GM13977 (cell line): ENCODE results near the gene C8A.

Source experiments
- DNase-seq: peaks from one replicate; pipeline ENCODE4 v3.0.0; 2012; ENCODE audit warnings: low spot score
- in situ Hi-C: fragments of 300-500 bp; cut with MboI; formaldehyde crosslinking; loops from one replicate; pipeline ENCODE4 v1.12.0; 2022; ENCODE audit warnings: low sequenced_read_pairs, low pct_unique_long_range_greater_than_20kb, mixed read lengths, inconsistent platforms; ENCODE audit not compliant: unreplicated experiment
- TF ChIP-seq, protein P1 (sequence below): IDR thresholded peaks from 2 replicates; pipeline ENCODE4 v1.5.1; 2012; ENCODE audit warnings: mild to moderate bottlenecking, control low read depth; ENCODE audit not compliant: insufficient read depth; ENCODE audit errors: extremely low read depth, missing control alignments

C8A gene

DNA sequence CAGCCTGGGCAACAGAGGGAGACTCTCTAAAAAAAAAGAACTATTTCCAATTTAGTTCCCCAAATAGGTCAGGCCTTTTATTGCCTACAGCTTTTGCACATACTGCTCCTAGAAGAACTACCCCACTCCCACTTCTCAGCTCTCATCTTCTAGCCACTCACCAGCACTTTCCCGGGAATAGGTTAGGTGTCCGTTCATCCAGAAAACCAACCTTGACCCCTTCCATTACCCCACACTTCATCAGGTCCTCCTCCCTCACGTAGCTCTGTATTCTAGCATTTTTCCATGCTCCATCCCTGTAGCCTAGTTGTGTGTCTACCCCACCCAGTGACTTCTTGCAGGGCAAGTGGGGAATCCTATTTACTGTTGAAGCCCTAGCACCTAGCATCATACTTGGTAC is 68.6 kb downstream of the C8A start:
- in situ Hi-C loops, result no loop called here
- TF ChIP-seq, protein P1, sequence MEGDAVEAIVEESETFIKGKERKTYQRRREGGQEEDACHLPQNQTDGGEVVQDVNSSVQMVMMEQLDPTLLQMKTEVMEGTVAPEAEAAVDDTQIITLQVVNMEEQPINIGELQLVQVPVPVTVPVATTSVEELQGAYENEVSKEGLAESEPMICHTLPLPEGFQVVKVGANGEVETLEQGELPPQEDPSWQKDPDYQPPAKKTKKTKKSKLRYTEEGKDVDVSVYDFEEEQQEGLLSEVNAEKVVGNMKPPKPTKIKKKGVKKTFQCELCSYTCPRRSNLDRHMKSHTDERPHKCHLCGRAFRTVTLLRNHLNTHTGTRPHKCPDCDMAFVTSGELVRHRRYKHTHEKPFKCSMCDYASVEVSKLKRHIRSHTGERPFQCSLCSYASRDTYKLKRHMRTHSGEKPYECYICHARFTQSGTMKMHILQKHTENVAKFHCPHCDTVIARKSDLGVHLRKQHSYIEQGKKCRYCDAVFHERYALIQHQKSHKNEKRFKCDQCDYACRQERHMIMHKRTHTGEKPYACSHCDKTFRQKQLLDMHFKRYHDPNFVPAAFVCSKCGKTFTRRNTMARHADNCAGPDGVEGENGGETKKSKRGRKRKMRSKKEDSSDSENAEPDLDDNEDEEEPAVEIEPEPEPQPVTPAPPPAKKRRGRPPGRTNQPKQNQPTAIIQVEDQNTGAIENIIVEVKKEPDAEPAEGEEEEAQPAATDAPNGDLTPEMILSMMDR, result no peak
- no peak for DNase-seq

DNA sequence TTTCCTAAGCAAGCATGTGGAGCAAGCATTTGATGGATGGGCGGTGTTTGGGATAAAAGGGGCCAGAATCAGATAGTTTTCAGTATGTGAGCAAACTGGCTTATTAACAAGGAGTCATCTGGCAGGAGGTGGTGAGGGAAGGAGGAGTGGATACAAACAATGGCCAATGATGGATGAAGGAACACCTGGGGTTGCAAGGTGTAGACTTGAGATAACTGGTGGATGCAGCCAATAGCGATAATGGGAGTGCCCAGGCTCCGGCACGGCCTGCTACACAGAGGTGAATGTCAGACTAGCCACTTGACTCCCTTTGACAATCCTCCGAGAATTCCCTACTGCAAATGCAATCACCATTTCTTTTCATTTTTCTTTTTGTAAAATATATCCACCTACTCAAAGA is 69.5 kb downstream of the C8A start:
- no peak for DNase-seq
- TF ChIP-seq, protein P1, result no peak
- in situ Hi-C loops, result no loop called here

DNA sequence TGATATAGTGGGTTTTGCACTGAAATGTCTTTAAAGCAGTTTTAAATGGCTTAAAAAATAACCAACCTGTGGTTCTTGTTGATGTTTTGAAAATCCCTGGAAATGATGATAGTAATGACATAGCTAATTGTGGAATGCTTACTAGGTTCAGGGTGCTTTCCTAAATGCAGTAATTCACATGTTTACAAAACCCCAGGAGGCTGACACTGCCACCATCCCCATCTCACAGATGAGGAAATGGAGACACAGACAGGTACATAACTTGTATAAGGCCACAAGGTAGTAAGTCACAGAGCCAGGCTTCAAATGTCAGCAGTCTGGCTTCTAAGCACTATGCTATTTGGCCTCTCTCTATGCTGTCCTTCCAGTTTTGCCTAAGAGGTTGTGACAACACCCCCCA is 70.6 kb downstream of the C8A start:
- in situ Hi-C loops, result no loop called here
- no peak for DNase-seq
- TF ChIP-seq, protein P1, result no peak

DNA sequence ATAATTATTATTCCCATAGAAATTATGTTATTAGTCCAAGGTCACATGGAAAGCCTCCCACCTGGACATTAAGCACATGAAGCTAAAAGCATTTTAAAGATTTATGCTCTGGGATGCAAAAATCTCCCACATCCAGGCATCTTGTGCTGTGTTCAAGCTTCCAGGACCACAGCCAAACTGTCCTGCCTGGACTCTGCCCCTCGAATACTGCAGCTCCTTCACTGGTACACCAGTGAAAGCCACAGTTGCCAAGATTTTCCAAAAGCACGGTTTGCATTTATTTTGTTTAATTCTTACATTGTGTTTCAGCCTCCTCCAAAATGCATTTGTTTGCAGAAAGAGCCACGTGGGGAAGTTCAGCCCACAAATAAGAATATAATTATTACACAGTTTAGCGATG is 72.6 kb downstream of the C8A start:
- in situ Hi-C loops, result no loop called here

DNA sequence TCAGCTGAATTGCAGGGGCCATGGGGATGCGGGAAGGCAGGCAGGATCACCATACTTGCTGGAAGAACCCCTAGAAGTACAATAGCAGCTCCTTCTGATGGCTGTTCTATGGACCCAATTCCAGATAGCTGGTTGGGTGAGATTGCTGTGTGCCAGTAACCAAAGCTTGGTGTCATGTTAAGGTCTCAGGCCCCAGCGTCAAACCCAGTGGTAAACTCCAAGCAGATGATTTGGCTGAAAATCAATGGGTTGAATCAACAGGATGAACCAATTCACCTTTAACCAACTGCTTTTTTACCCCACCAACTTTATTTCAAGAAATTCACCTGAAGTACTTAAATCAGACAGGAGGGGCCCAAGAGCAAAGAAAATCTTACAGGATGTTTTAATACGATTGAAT is 73.4 kb downstream of the C8A start:
- TF ChIP-seq, protein P1, result no peak
- no peak for DNase-seq
- in situ Hi-C loops, result no loop called here

More for the DNA sequence above, 72.6 kb downstream of the C8A start:
- TF ChIP-seq, protein P1, result no peak
- DNase-seq, result no peak

DNA sequence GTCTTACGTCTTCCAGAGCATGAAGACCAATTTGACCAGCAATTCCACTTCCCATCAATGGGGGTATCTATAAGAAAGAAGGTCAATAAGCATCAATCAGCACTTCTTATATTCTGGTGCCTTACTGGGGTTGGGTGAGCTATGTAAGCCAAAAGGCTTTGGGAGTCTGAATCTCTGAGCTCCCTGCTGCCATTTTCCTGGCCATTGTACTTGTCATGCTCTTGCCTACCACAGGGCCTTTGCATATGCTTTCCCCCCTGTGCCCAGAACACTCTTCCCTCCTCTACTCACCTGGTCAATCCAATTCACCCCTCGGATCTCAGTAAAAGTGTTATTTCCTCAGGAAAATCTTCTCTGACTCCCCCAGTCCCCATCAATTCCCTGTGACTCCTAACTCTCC is 74.9 kb downstream of the C8A start:
- TF ChIP-seq, protein P1, result no peak
- no peak for DNase-seq
- in situ Hi-C loops, result no loop called here

DNA sequence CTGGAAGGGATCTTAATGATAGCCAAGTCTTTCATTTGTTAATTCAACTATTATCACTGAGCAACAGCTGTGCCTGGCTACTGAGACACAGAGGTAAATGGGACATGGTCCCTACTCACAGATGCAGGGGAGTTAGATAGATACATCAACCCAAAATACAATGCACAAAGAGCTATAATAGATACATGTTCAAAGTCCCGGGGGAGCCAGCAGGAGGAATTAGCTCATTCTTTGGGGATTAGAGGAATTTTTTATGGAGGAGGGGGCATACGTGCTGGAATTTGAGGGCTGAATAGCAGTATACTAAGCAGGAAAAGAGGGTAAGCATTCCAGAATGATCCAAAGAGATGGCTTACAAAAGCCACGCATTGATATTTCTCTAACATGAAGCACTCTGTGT is 76.6 kb downstream of the C8A start:
- in situ Hi-C loops, result no loop called here
- TF ChIP-seq, protein P1, result no peak
- no peak for DNase-seq
